HG02798 (cell line): Measurements from ENCODE around the gene PDE4C.
"Not testable (repeated sequence)": the region's sequence is repeated elsewhere in the genome, so short reads cannot be mapped to it uniquely, and the experiment has no call there.

Experiments used
- ATAC-seq: cut with Tn5 transposase; IDR thresholded peaks from one replicate; pipeline ENCODE4 v1.9.1; 2021; ENCODE audit warnings: mild to moderate bottlenecking; ENCODE audit not compliant: unreplicated experiment, poor library complexity

The PDE4C gene

GRCh38 chr19:18224525-18225354, 1.5 kb downstream of the PDE4C start:
- ATAC-seq: peak; percentile 95

- ATAC-seq: no peak
Measured at GRCh38 chr19:18223860-18224524, 2.2 kb downstream of the PDE4C start.

- no peak for ATAC-seq
Measured at GRCh38 chr19:18221815-18222725, 4.2 kb downstream of the PDE4C start.

- ATAC-seq: no peak
Measured at GRCh38 chr19:18220632-18221275, 5.5 kb downstream of the PDE4C start.

- ATAC-seq: no peak
Measured at GRCh38 chr19:18219911-18220631, 6.2 kb downstream of the PDE4C start.

- no peak for ATAC-seq
Measured at GRCh38 chr19:18218600-18218999, 7.6 kb downstream of the PDE4C start.

GRCh38 chr19:18218159-18218558, 8.1 kb downstream of the PDE4C start:
- ATAC-seq: no peak

GRCh38 chr19:18216789-18217188, 9.4 kb downstream of the PDE4C start:
- ATAC-seq: no peak

- no peak for ATAC-seq
Measured at GRCh38 chr19:18214779-18215433, 11.3 kb downstream of the PDE4C start.

GRCh38 chr19:18211683-18212082, 14.6 kb downstream of the PDE4C start:
- ATAC-seq: no peak

GRCh38 chr19:18209912-18210311, 16.3 kb downstream of the PDE4C start:
- not testable (repeated sequence) for ATAC-seq

GRCh38 chr19:18208098-18208951, 17.9 kb downstream of the PDE4C start:
- ATAC-seq: no peak

GRCh38 chr19:18206018-18206417, 20.2 kb downstream of the PDE4C start:
- ATAC-seq: no peak

GRCh38 chr19:18205200-18205892, 20.9 kb downstream of the PDE4C start:
- no peak for ATAC-seq

- ATAC-seq: peak; percentile 15
Measured at GRCh38 chr19:18204394-18205199, 21.6 kb downstream of the PDE4C start.

- peak; percentile 91 for ATAC-seq
Measured at GRCh38 chr19:18203863-18204393, 22.3 kb downstream of the PDE4C start, which contains the start of gene RAB3A. TSS of gene RAB3A (minus strand) at chr19:18204042. CDS start at chr19:18202740, 1,302 bp downstream.
